GM18519 (cell line): ENCODE results near the gene OSMR.

ENCODE experiments used
- ATAC-seq: cut with Tn5 transposase; IDR thresholded peaks from one replicate; pipeline ENCODE4 v1.9.1; 2021; ENCODE audit warnings: mild to moderate bottlenecking, moderate library complexity; ENCODE audit not compliant: unreplicated experiment, low FRiP score

The OSMR gene

DNA sequence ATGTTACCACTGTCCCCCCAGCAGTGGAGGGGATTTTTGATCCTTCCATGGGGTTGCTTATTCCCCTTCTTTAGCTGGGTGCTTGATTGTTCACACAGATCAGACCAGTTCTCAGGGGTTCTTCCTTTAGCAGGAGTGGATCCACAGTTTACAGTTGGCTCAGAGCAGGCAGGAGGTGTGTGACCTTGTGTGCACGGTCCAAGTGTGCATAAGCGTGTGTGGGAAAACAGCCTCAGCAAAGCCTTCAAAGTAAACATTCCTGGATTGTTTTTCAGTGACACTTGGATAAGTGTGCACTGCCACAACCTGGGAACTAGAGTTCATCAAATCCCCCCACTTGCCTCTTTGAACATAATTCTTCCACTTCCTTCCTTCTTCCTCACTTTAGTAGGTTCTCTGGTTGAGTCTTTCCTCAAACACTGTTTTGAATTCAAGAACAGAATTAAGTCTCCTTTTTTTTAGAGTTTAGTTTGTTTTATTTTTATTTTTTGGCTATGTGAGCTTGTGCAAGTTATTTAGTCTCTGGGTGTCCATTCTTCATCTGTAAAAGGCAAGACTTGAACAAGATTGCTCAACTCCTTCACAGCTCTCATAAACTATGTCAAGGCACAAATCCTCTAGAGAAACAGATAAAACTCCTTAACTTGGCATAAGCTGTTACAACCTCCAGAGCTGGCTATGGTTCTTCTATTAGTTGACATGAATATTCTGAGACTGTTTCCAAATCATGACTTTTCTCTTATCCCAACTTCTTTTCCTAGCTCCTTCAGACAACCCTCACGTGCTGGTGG lies 78.0 kb downstream of the OSMR start:
- no peak for ATAC-seq

DNA sequence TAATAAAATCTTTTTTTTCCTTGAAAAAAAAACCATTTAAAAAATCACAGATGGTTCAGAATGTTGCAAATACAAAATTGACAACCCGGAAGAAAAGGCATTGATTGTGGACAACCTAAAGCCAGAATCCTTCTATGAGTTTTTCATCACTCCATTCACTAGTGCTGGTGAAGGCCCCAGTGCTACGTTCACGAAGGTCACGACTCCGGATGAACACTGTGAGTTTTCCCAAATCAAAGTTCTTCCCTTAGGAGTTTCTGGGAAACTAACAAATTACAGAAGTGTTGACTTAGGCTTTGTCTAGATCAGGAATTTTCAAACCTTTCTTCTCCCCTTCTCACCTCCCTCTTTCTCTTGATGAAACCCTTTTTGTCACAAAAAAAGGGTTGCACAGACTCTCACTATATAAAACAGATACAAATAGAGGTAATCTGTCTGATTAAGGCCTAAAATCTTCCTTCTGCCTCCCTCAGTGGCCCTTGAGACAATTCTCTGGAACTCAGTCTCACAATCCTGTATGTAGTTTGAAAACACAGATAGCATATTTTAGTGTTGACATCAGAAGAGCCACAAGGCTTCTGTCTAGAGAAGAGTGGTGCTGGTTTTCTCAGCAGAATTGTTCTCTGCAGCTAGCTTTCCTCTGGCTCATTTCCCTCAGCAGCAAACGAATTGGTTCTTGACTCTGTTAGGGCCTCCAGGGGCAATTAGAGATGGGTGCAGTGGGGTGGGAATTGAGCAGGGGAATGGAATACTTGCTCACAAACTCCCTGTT lies 79.5 kb downstream of the OSMR start:
- ATAC-seq = no peak

GRCh38 chr5:38926121-38926520 lies 80.3 kb downstream of the OSMR start:
- ATAC-seq = no peak

- no peak for ATAC-seq
Measured at GRCh38 chr5:38927470-38927869, 81.7 kb downstream of the OSMR start.

DNA sequence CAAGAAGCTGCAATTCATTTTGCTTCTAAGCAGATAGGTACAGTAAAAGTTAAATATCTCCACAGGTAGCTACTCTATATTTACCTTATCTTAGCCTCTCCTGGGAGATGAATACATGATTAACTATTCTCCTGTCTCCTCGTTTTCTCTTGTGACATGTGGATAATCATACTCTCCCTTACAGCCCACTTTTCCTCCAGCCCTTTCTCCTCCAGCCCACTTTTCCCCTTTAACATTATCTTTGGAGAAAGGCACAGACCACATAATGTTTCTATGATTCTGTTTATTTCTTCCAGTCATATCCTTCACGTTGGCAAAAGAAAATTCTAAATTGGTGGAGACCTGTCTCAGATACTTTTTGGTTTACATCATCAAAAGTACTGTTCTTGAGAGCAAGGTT lies 84.0 kb downstream of the OSMR start:
- ATAC-seq = no peak

DNA sequence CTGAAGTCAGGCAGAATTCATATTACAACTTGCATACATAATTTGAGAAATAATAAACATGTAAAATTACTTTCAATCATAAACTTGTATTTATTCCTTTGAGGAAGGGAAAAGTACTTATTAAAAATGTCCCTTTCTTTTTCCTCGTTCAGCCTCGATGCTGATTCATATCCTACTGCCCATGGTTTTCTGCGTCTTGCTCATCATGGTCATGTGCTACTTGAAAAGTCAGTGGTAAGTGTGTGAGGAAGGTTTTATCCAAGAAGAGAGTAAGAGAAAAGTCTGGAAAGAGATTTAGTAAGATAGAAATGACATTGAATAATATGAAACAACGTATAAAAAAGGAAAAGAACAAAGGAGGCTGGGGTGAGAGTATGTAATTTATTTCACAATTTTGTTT lies 85.9 kb downstream of the OSMR start:
- ATAC-seq = no peak

DNA sequence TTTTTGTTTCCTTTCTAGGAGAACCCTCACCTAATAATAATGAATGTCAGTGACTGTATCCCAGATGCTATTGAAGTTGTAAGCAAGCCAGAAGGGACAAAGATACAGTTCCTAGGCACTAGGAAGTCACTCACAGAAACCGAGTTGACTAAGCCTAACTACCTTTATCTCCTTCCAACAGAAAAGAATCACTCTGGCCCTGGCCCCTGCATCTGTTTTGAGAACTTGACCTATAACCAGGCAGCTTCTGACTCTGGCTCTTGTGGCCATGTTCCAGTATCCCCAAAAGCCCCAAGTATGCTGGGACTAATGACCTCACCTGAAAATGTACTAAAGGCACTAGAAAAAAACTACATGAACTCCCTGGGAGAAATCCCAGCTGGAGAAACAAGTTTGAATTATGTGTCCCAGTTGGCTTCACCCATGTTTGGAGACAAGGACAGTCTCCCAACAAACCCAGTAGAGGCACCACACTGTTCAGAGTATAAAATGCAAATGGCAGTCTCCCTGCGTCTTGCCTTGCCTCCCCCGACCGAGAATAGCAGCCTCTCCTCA lies 87.1 kb downstream of the OSMR start:
- no peak for ATAC-seq

GRCh38 chr5:38935437-38935836 lies 89.6 kb downstream of the OSMR start:
- no peak for ATAC-seq

GRCh38 chr5:38936269-38936668 lies 90.5 kb downstream of the OSMR start:
- no peak for ATAC-seq

DNA sequence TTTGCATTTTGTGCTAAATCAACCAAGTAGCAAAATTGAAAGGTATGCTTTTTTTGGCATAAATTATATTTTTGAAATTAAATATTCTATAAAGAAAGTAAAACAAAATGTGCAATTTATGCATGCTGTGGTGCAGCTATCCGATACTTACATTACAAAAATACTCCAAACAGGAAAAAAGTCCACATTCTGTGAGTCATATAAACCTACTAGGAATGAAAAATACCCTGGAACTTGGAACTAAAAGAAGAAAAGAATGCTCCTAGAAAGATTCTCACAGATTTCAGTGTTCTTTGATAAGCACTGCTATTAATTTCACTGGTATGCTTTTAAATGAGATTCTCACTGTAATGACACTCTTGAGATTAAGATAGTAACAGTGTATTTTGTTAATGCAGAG lies 92.6 kb downstream of the OSMR start:
- ATAC-seq = no peak

GRCh38 chr5:38938973-38939372 lies 93.2 kb downstream of the OSMR start:
- no peak for ATAC-seq

GRCh38 chr5:38940230-38940858 lies 94.5 kb downstream of the OSMR start:
- no peak for ATAC-seq

- ATAC-seq = no peak
Measured at GRCh38 chr5:38941912-38942311, 96.1 kb downstream of the OSMR start.

DNA sequence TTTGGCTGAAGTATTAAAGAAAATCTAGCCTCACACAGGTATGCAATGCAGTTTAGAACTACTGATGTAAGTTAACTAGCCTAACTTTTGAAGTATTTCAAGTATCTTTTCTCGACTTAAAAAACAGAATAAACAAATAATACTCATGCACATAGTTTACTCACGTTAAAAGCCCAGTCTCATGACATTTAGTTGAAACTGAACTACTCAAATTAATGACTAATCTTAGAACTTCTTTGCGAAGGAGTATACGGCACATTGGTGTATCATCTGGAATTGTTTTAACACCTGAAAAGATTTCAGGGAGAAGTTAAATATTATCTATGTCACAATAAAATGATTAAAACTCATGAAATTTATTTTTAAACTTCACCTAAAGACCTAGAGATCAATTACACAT lies 98.5 kb downstream of the OSMR start:
- no peak for ATAC-seq

- no peak for ATAC-seq
Measured at GRCh38 chr5:38948501-38948900, 102.7 kb downstream of the OSMR start.

- no peak for ATAC-seq
Measured at GRCh38 chr5:38953426-38954012, 107.7 kb downstream of the OSMR start.

- no peak for ATAC-seq
Measured at GRCh38 chr5:38961691-38962090, 115.9 kb downstream of the OSMR start.

DNA sequence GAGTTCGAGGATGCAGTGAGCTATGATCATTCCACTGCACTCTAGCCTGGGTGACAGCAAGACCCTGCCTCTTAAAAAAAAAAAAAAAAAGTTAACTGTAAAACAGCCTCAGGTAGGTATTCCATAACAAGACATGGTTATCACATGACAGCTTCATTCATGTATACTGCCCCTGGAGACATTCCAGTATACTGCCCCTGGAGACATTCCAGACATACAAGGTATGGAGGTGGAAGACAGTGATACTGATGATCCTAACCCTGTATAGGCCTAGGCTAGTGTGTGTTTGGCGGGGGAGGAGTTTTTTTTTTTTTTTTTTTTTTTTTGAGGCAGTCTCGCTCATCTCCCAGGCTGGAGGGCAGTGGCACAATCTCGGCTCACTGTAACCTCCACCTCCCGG lies 122.9 kb downstream of the OSMR start:
- ATAC-seq = no peak

DNA sequence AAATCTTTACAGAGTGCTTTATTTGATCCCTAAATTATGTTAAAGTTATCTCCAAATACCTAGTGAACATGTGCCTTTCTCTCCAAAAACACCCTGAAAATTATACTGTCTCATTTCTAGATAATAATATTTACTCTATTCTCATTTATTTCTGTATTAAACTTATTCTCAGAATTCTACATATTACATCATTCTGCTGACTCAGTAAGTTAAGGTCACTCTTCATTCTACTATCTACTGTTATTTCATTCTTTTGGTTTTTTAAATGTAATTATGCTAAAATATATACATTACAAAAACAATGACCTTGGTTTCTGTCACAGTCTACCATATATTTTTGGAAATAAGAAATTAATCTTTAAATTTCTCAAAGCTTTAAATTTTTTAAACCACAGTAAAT lies 132.2 kb downstream of the OSMR start:
- ATAC-seq = no peak

DNA sequence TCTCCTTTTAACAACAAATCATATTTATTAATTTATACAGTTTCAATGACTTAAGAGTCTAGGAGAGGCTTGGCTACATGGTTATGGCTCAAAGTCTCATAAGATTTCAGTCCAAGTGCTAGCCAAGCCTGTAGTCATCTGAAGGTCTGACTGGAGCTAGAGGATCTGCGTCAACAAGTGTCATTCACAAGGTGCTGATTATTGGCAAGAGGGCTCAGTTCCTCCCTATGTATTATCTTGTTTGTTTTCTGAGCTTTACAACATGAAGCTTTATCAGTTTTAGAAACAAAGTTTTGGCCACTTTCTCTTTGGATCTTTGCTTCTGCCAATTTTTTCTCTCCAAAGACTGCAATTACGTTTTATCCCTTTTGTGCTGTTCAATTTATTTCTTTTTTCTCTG lies 133.7 kb downstream of the OSMR start:
- ATAC-seq = no peak
